VCaP (cell line): Measurements from ENCODE around the gene PRKAR1A.
"Not testable (repeated sequence)": the region's sequence is repeated elsewhere in the genome, so short reads cannot be mapped to it uniquely, and the experiment has no call there.

Source experiments
- H3K27ac ChIP-seq: fragments of 450-650 bp; 2 replicates; pipeline ENCODE4 v1.5.1; 2017
- TF ChIP-seq, protein P1 (sequence below): fragments of 450-650 bp; conservative IDR thresholded peaks from 2 replicates; pipeline ENCODE4 v1.5.1; 2017; ENCODE audit warnings: mild to moderate bottlenecking, moderate library complexity

Gene PRKAR1A

DNA sequence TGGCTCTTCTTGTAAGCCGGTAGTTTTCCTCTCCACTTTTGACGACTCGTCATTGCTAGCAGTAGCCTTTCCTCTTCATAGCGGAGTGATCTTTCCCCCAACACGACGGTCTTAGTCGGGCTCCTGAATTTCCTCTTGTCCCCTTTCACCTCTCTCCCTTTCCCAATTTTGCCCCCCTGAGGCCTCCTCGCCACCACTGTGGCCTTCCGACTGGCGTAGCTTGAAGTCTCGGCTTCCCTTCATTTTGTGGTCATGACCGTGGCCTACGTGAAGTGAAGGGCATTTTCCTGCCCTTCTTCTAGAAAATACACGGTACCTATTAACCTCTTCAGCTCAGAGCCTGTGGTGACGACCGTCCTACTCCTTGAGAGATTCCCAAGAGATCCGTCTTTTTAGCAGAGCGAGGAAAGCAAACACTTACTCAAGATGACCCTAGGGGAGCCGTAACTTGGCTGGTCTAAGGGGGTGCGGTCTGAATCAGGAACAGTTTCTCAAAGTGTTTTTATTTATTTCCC lies 787 bp downstream of the PRKAR1A start:
- peak overlapping the region; percentile 90 for H3K27ac ChIP-seq
- TF ChIP-seq, protein P1, sequence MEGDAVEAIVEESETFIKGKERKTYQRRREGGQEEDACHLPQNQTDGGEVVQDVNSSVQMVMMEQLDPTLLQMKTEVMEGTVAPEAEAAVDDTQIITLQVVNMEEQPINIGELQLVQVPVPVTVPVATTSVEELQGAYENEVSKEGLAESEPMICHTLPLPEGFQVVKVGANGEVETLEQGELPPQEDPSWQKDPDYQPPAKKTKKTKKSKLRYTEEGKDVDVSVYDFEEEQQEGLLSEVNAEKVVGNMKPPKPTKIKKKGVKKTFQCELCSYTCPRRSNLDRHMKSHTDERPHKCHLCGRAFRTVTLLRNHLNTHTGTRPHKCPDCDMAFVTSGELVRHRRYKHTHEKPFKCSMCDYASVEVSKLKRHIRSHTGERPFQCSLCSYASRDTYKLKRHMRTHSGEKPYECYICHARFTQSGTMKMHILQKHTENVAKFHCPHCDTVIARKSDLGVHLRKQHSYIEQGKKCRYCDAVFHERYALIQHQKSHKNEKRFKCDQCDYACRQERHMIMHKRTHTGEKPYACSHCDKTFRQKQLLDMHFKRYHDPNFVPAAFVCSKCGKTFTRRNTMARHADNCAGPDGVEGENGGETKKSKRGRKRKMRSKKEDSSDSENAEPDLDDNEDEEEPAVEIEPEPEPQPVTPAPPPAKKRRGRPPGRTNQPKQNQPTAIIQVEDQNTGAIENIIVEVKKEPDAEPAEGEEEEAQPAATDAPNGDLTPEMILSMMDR = no peak

DNA sequence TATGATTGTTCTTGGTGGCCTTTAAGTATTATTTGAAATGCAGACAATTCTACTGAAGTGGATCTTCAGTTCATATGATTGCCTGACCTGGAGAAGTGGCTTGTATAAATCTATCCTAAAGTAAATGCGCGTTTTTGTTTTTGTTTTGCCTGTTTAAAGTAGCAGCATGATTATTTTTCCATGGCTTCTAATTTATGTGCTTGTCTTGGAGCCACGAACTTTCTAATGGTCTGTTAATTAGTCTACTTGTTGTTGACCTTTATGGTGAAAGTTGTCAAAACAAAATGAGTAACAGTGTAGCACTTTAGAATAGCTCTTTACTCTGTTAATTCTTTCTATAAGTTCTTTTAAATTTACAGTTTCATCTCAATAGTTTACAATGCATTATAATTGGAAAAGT lies 1.7 kb downstream of the PRKAR1A start:
- TF ChIP-seq, protein P1 = no peak
- H3K27ac ChIP-seq = peak overlapping the region; percentile 90; the same call in 1 of the 2 replicates

GRCh38 chr17:68514831-68515635 lies 2.8 kb downstream of the PRKAR1A start:
- no peak overlapping the region for H3K27ac ChIP-seq
- TF ChIP-seq, protein P1 = no peak

DNA sequence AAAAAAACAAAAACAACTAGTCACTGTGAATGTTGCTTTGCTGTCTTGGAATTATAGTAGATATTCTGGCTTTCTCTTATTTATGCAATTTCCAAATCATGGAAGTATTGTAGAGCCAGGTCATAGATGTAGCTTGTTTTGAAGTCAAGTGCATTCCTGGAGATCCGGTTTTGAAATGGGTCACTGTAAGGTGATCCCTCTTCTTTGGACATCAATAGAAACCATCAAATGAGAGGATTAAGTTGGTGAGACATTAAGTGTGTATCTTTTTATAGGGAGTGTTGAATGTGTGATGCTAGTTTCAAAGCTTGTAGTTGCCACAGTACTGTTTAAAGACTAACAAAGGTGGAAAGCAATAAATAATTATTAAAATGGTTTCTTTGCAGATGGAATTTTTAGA lies 4.5 kb downstream of the PRKAR1A start:
- no peak overlapping the region for H3K27ac ChIP-seq
- TF ChIP-seq, protein P1 = no peak

DNA sequence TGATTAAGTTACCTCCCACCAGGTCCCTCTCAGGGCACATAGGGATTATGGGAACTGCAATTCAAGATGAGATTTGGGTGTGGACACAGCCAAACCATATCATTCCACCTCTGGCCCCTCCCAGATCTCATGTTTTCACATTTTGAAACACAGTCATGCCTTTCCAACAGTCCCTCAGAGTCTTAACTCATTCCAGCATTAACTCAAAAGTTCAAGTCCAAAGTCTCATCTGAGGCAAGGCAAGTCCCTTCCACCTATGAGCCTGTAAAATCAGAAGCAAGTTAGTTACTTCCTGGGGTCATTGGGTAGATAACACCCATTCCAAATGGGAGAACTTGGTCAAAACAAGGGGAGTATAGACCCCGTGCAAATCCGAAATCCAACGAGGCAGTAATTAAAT lies 5.4 kb downstream of the PRKAR1A start:
- not testable (repeated sequence) for H3K27ac ChIP-seq

DNA sequence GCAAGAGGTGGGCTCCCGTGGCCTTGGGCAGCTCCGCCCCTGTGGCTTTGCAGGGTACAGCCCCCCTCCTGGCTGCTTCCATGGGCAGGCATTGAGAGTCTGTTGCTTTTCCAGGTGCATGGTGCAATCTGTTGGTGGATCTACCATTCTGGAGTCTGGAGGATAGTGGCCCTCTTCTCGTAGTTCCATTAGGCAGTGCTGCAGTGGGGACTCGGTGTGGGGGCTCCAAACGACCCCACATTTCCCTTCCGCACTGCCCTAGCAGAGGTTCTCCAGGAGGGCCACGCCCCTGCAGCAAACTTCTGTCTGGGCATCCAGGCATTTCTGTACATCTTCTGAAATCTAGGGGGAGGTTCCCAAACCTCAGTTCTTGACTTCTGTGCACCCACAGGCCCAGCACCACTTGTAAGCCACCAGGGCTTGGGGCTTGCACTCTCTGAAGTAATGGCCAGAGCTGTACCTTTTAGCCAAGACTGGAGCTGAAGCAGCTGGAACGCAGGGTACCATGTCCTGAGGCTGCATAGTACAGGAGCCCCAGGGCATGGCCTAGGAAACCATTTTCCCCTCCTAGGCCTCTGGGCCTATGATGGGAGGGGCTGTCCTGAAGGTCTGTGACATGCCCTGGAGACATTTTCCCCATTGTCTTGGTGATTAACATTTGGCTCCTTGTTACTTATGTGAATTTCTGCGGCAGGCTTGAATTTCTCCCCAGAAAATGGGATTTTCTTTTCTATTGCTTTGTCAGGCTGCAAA lies 6.0 kb downstream of the PRKAR1A start:
- H3K27ac ChIP-seq = no peak overlapping the region
- TF ChIP-seq, protein P1 = no peak

- not testable (repeated sequence) for H3K27ac ChIP-seq
Observed at GRCh38 chr17:68519051-68519450, 6.8 kb downstream of the PRKAR1A start.

DNA sequence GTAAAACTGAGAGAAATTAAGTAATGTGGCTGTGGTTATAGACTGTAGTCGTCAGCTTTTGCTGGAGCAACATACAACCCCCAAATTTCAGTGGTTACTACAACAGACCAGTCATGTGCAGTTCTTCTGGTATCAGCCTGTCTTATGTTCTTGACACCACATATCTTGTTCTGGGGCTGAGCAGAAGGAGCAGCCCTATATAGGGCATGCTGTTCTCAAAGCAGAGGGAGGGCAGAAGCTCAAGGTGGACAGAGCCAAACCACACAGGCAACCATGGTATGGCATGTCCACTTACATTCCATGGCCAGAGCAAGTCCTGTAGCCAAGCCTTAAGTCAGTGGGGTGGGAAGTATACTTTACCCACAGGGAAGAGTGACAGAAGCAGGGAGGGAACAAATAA lies 7.7 kb downstream of the PRKAR1A start:
- no peak overlapping the region for H3K27ac ChIP-seq
- TF ChIP-seq, protein P1 = no peak
